Epidermal melanocyte (primary cell): ENCODE data around the gene HADH.
A peak's percentile ranks its signal among the peaks of the same experiment; 100 is the strongest.

Experiments
- DNase-seq: peaks from one replicate; pipeline ENCODE4 v3.0.0; 2011; ENCODE audit warnings: low spot score; ENCODE audit not compliant: insufficient read length

Gene HADH

DNA sequence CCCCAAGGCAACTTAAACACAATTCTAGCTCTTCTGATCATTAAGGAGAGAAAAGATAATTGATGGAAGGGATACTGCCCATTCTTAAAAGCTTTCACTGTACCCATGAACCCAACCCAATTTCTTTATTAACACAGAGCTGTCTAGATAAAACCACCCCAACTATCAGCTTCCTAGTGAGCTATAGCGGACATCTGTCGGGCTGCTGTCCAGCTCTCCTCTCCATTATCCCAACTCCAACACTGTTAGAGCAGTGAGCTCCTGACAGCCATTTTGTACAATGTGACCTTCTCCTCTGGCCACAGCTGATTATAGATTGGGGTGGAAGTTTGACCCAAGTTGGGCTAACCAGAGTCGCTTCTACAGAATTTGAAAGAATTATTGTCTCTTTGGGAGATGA, 66.1 kb downstream of the HADH start:
- no peak for DNase-seq

DNA sequence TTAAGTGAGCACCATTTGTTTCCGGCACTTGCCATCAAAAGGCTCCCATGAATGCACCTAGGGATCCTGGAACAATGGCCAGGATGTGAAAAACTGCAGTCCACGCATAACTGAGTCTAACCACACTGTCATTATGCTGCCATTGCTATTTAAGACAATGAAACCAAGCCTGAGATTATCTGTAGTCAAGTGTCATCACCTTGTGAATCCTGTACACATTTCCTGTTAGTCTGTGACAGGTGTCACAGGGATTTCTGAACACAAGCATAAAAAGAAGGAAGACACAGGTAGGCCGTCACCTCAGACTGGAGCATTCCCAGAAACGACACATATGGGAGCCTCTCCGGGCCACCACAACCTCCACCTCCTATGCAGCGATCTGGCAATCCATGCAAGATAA, 66.7 kb downstream of the HADH start:
- DNase-seq, result no peak

DNA sequence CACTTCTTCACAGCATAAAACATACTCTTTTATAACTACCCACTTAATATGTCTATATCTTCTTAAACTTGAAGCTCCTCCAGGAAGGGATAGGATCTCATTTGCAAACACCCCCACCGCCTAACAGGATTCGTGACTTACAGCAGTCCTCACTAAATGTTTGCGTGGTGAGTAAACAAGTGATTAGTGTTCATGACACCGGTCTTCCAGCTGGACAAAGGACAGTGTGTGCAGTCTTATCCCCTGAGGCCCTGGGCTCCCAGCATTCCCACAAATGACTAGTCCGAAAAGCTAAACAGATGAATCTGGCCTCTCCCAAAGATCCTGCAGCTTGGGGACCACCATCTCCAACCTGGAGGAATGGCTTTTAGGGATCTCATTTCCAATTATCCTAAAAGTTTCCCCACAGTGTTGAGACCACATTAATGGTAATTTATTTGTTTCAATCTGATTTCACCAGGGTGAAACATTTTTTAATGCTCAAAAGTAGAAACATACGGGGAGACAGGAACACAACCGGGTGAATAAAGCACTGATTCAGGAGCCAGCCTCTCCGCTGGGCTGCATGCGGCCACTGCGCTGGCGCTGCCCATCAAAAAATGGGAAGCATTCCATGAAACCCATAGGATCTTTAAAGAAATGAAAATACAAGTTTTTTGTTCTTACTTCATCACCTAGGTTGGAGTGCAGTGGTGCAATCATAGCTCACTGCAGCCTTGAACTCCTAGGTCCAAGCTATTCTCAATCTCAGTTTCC, 69.2 kb downstream of the HADH start:
- DNase-seq, result peak; percentile 88

DNA sequence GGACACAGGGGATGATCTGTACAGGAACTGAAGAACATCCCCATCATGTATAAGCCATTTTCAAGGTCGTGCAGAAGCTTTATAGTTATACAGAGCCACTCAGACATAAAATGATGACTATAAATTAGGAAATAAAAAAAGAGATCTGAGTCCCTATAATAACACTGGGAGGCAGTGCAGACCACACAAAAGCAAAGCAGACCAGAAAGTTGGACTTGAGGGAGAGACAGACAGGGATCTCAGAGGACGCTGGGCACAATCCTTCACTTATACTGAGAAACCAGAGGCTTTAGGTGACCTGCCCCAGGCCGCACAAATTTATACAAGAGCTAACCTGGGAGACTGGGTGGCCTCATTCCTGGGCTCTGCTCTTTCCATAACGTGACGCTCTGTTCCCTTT, 70.5 kb downstream of the HADH start:
- peak; percentile 45 for DNase-seq

DNA sequence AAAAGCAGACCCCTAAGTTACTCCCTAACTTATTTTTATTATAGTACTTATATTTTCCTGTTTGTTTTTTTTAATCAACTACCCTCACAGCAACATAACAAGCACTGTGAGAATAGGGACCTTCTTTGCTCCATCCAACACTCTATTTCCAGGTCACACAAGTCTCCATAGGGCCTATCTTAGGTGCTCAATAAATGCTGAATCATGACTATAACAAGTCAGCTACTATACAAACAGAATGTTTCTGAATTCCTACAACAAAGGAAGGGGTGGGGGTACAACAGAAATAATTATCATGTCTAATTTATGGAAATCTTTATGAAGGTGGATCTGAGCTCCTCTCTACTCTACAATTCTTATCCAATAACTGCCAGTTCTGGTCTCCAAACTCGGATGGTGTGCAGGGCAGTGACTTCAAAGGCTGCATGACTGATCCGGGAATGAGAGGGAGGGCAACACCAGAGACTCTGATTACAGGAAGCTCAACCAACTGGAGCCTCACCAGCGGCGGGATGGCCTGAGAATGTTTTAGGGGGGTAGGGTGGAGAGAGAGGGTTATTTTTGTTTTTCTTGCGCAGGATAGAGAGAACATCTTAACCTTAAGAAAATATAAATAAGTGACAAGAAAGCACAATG, 71.1 kb downstream of the HADH start:
- no peak for DNase-seq

DNA sequence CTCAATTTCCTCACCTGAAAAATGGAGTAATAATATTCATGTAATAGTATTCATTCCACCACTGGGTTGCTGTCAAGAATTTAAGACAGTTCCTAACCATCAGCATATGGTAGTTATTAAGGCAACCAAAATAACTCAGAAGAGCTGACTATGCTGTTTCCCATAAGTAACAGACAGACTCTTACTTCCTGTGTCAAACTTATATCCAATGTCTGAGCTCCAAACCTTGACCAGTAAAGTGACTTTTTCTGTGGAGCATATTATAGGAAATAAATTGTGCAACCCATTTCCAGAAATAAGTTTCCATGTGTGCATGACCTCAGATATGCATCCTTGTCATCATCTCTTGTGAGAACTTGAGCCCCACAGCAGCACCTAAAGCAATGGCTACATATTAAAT, 78.8 kb downstream of the HADH start:
- DNase-seq, result no peak

DNA sequence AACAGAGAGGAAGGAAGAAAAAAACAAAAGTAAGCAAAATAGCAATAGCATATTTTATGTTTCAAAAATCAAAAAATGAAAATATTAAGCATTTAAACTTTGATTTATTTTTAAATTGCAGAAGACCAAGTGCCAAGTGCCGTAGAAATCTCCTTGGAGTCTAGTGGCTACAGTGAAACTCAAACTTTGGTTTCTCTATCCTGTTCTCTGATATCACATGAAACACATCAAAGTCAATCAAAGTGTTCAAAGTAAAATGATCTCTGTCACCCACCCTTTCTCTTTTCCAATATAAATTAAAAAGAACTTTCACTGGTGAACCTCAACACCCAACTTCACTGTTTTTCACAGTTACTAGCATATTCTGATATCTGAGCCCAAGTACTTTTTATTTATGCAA, 81.1 kb downstream of the HADH start:
- DNase-seq, result no peak

DNA sequence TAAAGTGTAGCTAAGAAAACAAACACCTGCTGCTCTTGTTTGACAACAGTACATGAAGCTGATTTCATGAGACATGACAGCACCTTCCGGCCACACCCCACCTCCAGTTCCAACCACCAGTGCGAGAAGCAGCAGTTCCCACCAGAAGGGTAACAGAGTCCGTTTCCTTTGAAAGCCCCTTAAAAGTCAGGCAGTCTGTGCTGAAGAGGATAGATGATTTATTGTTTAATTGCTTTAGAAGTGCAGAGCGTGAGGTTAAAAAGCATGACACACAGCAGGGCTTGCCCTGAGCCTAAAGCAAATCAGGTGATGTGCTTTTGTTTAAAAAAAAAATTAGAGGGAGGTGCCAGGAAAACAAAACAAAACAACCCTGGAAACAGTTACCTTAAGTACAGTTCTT, 82.6 kb downstream of the HADH start:
- DNase-seq, result no peak

DNA sequence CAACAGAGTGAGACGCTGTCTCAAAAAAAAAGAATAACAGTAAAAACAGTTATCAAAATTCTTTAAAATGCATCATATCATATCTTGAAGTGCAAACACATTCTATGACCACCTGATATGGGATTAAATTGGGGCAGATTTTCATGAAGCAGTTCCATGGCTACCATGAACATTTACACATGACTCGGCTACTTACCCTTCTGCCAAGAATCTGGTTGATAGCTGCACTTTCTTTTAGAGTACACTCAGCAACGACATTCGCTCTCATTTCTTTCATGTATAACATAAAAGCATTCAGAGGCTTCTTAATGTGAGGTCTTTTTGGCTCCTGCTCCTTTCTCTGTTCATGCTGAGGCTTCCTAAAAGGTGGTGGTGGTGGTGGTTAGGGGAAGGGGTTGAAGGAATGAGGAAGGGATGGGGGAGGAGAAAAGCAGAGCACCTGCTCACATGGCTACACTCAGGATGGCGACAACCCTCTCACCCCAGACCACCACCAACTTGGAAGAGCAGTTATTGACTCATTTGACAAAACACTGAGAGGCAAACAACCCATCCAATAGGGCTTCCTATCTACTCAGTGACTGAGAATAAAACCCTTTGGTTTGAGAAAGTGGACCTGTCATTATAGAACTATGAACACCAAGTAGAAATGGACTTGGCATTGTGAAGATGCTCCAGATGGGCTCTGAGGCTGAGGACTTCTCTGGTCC, 88.5 kb downstream of the HADH start:
- no peak for DNase-seq

DNA sequence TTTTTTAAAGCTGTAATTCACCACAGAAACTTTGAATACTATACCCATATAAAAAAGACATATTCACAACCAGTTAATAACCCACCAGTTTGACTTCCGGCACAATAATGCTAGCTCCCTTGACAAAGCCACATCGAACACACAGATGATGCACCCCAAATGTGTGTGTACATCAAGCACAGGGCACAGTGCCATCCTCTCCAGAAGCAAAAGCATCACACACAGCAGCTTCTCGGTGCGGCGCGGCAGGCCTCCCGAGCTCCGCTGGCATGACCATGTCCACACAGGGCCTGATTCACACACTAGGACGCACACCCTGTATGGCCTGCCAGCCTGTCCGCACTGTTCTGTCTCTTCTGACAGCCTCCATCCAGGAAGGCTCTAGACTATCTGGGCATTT, 91.1 kb downstream of the HADH start:
- no peak for DNase-seq

DNA sequence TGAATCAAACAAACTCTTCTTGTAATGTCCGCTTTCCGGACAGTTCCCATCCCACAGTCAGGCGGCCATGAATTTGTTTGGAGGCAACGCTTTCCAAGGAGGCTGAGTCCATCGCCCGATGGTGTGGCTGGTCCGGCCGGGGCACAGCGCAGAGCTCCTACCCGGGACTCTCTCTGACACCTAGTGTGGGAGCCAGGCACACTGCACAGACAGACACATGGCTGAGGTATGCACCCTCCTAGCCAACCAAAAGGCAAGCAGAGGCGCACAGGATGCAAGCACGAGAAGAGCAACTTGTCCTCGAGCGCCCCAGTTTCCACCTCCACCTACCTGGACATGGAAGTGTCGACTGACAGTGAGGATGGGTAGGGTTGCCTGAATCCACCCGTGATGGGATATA, 91.6 kb downstream of the HADH start:
- DNase-seq, result no peak
